Kidney epithelial cell (primary cell): ENCODE results near the gene GADD45GIP1. TPM values are rescaled to one million over a fixed set of nuclear protein-coding genes. Genes with fewer than 3 reads are reported as not detected.

Experiments
- DNase-seq: peaks from one replicate; pipeline ENCODE4 v3.0.0-alpha.2; 2010; ENCODE audit warnings: low read depth
- H3K27me3 ChIP-seq: 2 replicates; pipeline ENCODE4 v1.6.0; 2011; ENCODE audit warnings: low read length; ENCODE audit not compliant: control insufficient read depth, insufficient read depth
- H3K36me3 ChIP-seq: 2 replicates; pipeline ENCODE4 v1.5.1; 2011; ENCODE audit warnings: low read length; ENCODE audit not compliant: control insufficient read depth, insufficient read depth
- H3K4me3 ChIP-seq: 2 replicates; pipeline ENCODE4 v1.5.1; 2011; ENCODE audit warnings: low read depth, mild to moderate bottlenecking, control low read depth, low read length
- total RNA-seq: library from RNA; depleted of rRNA; stranded (reverse); fragments of >200 nt; gene quantifications from 2 replicates; pipeline ENCODE4 v1.2.3, GENCODE V29; 2015
- TF ChIP-seq, protein P1 (sequence below): IDR thresholded peaks from 2 replicates; pipeline ENCODE4 v1.5.1; 2011; ENCODE audit warnings: mild to moderate bottlenecking, moderate library complexity, low read length, control low read depth, inconsistent platforms; ENCODE audit not compliant: insufficient read depth, poor library complexity, severe bottlenecking

GADD45GIP1 gene
- total RNA-seq, 1 donor from 2014 or later = 60.1 TPM

DNA sequence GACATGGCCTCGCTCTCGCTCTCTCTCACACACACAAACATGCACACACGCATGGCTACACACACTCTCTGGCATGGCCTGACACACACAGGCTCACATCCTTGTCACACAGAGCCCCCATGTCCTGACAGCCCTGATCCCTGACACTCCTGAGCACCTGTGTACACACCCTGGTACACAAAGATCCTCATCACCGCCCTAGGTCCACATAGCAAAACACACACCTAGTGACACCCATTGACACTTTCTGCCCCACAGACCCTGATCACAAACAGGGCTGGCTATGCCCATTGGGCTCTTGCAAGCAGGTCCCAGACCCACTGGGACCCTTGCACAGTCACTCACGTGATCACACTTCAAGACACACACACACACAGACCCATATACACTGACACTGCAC, 34.3 kb upstream of the GADD45GIP1 start:
- Histone ChIP-seq H3K27me3 (peaks cover 9% of the 10 kb centered on the region), H3K36me3 (no peaks in the 10 kb centered on the region), H3K4me3 (no peak overlapping the region)
- TF ChIP-seq, protein P1, sequence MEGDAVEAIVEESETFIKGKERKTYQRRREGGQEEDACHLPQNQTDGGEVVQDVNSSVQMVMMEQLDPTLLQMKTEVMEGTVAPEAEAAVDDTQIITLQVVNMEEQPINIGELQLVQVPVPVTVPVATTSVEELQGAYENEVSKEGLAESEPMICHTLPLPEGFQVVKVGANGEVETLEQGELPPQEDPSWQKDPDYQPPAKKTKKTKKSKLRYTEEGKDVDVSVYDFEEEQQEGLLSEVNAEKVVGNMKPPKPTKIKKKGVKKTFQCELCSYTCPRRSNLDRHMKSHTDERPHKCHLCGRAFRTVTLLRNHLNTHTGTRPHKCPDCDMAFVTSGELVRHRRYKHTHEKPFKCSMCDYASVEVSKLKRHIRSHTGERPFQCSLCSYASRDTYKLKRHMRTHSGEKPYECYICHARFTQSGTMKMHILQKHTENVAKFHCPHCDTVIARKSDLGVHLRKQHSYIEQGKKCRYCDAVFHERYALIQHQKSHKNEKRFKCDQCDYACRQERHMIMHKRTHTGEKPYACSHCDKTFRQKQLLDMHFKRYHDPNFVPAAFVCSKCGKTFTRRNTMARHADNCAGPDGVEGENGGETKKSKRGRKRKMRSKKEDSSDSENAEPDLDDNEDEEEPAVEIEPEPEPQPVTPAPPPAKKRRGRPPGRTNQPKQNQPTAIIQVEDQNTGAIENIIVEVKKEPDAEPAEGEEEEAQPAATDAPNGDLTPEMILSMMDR = no peak
- no peak for DNase-seq

DNA sequence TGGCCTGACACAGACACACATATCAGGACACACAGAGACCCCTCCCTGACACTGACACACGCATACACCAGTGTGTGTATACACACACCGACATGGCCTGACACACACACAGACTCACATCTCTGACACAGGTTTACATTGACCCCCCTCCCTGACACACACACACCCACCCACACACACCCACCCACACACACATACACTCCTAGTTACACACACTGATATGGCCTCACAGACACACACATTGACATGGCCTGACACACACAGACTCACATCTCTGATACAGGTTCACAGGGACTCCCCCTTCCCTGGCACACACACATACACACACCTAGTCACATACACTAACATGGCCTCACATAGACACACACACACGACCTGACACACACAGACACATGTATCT, 33.8 kb upstream of the GADD45GIP1 start:
- Histone ChIP-seq H3K27me3 (peaks cover 8% of the 10 kb centered on the region), H3K36me3 (no peaks in the 10 kb centered on the region), H3K4me3 (no peak overlapping the region)
- TF ChIP-seq, protein P1 = no peak
- no peak for DNase-seq

DNA sequence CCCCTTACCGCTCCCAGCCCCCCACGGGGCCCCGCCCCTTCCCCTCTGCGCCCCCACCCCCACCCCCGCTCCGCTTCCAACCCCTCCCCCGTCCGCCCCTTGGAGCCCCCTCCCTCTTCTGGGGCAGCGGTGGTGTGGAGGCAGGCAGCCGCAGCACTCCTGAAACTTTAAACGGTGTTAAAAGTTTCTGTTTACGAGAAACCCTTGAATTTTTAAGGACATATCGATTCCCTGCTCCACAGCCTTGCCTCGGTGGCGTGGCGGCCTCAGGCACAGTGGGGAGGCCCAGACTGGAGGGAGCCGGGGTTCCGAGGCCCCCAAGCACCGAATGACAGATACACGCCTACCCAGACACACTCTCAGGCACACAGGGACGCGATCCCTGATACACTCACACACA, 33.4 kb upstream of the GADD45GIP1 start:
- no peak for DNase-seq
- no peak overlapping the region for H3K4me3 ChIP-seq
- TF ChIP-seq, protein P1 = no peak
- H3K36me3 ChIP-seq = no peaks in the 10 kb centered on the region
- H3K27me3 ChIP-seq = peaks cover 11% of the 10 kb centered on the region

DNA sequence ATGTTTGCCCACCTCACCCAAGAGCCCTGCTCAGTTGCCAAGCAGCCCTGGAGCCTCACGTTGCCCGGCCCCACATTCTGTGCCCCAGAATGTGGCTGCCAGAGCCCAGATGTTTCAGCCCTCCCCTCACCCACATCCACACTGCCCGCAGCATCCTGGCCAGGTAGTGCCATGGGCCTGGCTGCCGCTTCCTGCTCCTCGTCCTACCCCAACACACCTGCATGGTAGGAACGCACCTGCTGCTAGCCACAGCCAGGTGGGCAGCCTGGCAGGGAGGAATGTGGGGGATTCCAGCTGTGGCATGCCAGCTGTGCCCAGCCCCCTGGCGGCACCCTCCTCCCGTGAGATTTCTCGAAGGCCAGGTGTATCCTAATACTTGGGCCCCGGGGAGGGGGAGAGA, 30.8 kb upstream of the GADD45GIP1 start:
- no peak for DNase-seq
- TF ChIP-seq, protein P1 = no peak
- no peak overlapping the region for H3K4me3 ChIP-seq
- H3K36me3 ChIP-seq = no peaks in the 10 kb centered on the region
- H3K27me3 ChIP-seq = peaks cover 19% of the 10 kb centered on the region

DNA sequence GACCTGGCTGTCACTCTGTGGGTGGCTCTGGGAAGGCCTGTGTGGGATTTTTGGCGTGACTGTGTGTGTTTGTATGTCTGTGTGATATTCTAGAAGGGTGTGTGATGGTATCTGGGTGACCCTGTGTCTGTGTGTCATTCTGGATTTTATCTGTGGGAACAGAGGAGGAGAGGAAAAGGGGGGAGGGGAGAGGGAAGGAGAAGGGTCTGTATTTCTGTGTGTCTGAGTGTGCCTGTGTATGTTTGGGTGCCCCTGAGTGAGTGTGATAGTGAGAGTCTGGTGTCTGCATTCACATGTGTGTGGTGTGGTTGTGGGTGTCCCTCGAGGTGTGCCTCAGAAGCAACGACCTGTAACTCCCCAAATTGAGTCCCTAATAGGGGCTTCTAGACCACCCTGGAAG, 30.2 kb upstream of the GADD45GIP1 start:
- no peaks in the 10 kb centered on the region for H3K36me3 ChIP-seq
- no peak for DNase-seq
- peaks cover 23% of the 10 kb centered on the region for H3K27me3 ChIP-seq
- no peak overlapping the region for H3K4me3 ChIP-seq
- TF ChIP-seq, protein P1 = no peak

DNA sequence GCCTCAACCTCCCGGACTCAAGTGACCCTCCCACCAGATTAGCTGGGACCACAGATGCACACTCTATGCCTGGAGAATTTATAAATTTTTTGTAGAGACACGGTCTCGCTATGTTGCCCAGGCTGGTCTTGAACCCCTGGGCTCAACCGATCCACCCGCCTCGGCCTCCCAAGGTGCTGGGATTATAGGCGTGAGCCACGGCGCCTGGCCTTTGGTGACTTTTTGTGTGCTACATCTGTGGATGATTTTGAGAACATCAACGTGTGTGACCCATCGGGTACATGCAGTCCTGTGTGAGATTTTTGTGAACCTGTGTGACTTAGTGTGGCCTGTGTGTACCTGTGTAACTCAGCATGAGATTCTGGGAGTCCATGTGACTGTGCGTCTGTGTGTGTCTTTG, 29.7 kb upstream of the GADD45GIP1 start:
- no peak for DNase-seq
- TF ChIP-seq, protein P1 = no peak
- Histone ChIP-seq H3K4me3 (no peak overlapping the region), H3K36me3 (no peaks in the 10 kb centered on the region), H3K27me3 (peaks cover 23% of the 10 kb centered on the region)
